Lung (tissue), 12 donors: Measurements from ENCODE around the gene ARHGEF2. TPM values are rescaled to one million over a fixed set of nuclear protein-coding genes. Genes with fewer than 3 reads are reported as not detected.

Experiments used
- ATAC-seq: fragments of 200-7000 bp; cut with Tn5 transposase; one replicate; pipeline ENCODE4 v1.9.1; 2020; ENCODE audit warnings: moderate number of reproducible peaks; ENCODE audit not compliant: insufficient read depth, low FRiP score
- DNase-seq, 3 donors: peaks; one replicate each; pipeline ENCODE4 v3.0.0-alpha.2; 2013 to 2017
- H3K27ac ChIP-seq, 2 donors: one replicate each; pipeline ENCODE4 v1.5.1; 2013; ENCODE audit warnings: mild to moderate bottlenecking in 2 of 2, moderate library complexity in 2 of 2, control low read depth in 1 of 2, inconsistent platforms in 1 of 2, low read depth in 1 of 2, low read length in 1 of 2
- H3K27me3 ChIP-seq, 3 donors: one replicate each; pipeline ENCODE4 v1.5.1; 2013; ENCODE audit warnings: low read length in 2 of 3; ENCODE audit not compliant: control insufficient read depth in 3 of 3, insufficient read depth in 3 of 3
- H3K36me3 ChIP-seq, 4 donors: one replicate each; pipeline ENCODE4 v1.5.1; 2013; ENCODE audit warnings: low read length in 4 of 4, mild to moderate bottlenecking in 1 of 4, moderate library complexity in 1 of 4; ENCODE audit not compliant: control insufficient read depth in 4 of 4, insufficient read depth in 4 of 4
- H3K4me1 ChIP-seq, 5 donors: one replicate each; pipeline ENCODE4 v1.5.1; 2013; ENCODE audit warnings: low read length in 5 of 5, mild to moderate bottlenecking in 2 of 5, moderate library complexity in 1 of 5; ENCODE audit not compliant: control insufficient read depth in 5 of 5, insufficient read depth in 5 of 5
- H3K4me3 ChIP-seq: one replicate; pipeline ENCODE4 v1.5.1; 2013; ENCODE audit warnings: mild to moderate bottlenecking, control low read depth, moderate library complexity
- H3K9ac ChIP-seq, 2 donors: one replicate each; pipeline ENCODE4 v1.5.1; 2013; ENCODE audit warnings: low read length in 2 of 2, control low read depth in 1 of 2; ENCODE audit not compliant: insufficient read depth in 1 of 2
- H3K9me3 ChIP-seq, 4 donors: one replicate each; pipeline ENCODE4 v1.5.1; 2013; ENCODE audit warnings: low read length in 3 of 4, mild to moderate bottlenecking in 1 of 4, moderate library complexity in 1 of 4; ENCODE audit not compliant: control insufficient read depth in 4 of 4, insufficient read depth in 3 of 4
- WGBS, 2 donors: extraction: QIAGEN DNeasy Blood & Tissue Kit; methylation state at CpG; one replicate each; pipeline ENCODE4 v1.1.7; 2013; 5-methylcytosine and 5-hydroxymethylcytosine counted together
- polyA plus RNA-seq, 2 donors: library from polyadenylated mRNA; stranded (reverse); fragments of 200-250 nt; gene quantifications; one replicate each; pipeline ENCODE4 v1.2.1, GENCODE V29; 2013
- total RNA-seq, 2 donors: library from RNA; depleted of rRNA in 1 of 2; stranded (reverse); fragments of >200 nt in 1 of 2; gene quantifications; one replicate each; pipeline ENCODE4 v1.2.1, GENCODE V29; 2014 to 2021
- TF ChIP-seq, protein P1 (sequence below): IDR thresholded peaks from 2 replicates; pipeline ENCODE4 v1.5.1; 2012; ENCODE audit warnings: mild to moderate bottlenecking; ENCODE audit errors: control extremely low read depth, extremely low read depth
- donor health status: control.
- donor health status: control.
- donor health status: Bipolar disorder and iron deficiency.
- donor health status: healthy.
- donor health status: DM: yes; HTN: yes; CAD: no.

Gene ARHGEF2
- total and polyA plus RNA-seq, 4 donors, result 72.0 to 289 (median 120) TPM

DNA sequence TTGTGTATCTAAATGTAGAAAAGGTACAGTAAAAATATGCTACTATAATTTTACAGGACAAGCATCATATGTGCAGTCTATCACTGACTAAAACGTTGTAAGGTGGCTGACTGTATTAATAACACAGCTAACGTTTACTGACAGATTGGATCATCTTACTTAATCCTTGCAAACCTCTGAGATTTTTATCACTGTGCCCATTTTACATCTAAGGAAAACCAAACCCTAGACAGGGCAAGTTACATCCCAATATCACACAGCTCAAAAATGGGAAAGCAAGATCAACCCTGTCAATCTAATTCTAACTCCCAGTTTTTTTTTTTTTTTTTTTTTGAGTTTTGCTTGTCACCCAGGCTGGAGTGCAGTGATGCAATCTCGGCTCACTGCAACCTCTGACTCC lies 59.7 kb downstream of the ARHGEF2 start:
- TF ChIP-seq, protein P1, sequence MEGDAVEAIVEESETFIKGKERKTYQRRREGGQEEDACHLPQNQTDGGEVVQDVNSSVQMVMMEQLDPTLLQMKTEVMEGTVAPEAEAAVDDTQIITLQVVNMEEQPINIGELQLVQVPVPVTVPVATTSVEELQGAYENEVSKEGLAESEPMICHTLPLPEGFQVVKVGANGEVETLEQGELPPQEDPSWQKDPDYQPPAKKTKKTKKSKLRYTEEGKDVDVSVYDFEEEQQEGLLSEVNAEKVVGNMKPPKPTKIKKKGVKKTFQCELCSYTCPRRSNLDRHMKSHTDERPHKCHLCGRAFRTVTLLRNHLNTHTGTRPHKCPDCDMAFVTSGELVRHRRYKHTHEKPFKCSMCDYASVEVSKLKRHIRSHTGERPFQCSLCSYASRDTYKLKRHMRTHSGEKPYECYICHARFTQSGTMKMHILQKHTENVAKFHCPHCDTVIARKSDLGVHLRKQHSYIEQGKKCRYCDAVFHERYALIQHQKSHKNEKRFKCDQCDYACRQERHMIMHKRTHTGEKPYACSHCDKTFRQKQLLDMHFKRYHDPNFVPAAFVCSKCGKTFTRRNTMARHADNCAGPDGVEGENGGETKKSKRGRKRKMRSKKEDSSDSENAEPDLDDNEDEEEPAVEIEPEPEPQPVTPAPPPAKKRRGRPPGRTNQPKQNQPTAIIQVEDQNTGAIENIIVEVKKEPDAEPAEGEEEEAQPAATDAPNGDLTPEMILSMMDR, result no peak
- no peaks in the 10 kb centered on the region for H3K4me1 ChIP-seq
- H3K27me3 ChIP-seq, result no peaks in the 10 kb centered on the region
- peaks cover 44 to 68% (median 58%) of the 10 kb centered on the region in 4 donors for H3K36me3 ChIP-seq
- H3K9ac ChIP-seq, result no peak overlapping the region
- no peak overlapping the region for H3K4me3 ChIP-seq
- H3K27ac ChIP-seq, result no peak overlapping the region
- ATAC-seq, result no peak
- WGBS, 2 donors, result 76 to 86% methylated on average over 3 of the region's 3 CpGs
- no peak for DNase-seq
- H3K9me3 ChIP-seq, result no peaks in the 10 kb centered on the region

DNA sequence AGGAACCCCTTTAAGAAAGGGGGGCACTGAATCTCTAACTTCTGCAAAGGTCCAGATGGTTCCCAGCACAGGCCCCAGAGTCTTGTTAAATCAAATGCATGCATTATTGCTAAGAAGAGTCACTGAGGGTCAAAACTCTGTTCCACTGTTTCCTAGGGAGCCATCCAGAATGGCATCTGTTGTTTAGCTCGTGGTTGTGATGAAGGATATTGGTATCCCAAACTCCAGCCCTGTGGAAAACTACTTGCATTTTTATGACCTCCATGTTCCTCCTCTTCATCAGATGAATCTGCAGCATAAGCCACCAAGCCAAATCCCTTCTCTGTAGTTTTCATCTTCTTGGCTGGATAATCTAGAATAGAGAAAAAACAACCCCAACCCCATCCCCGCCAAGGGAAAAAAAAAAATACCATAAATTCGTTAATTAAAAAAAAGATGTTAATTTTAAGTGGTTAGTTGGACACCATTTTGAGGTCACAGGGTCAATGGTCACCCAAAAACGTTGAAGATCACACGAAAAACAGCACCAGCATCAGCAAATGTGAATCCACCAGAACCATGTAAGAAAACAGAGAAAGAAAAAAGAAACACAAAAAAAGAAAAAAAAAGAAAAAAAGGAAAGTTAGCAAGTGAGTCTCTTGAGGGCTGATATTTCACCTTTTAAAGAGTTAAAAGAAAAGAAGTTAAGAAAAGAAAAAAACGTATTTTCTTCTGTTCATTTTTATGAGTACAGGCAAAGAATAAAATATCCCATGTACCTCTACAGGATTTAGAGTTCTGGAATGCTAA lies 64.2 kb downstream of the ARHGEF2 start:
- H3K9me3 ChIP-seq, result no peaks in the 10 kb centered on the region
- WGBS, 2 donors, result 79 to 86% methylated on average over 6 of the region's 6 CpGs
- ATAC-seq (no peak), DNase-seq (no peak)
- H3K4me1 ChIP-seq, result peaks cover 0 to 10% (median 1%) of the 10 kb centered on the region in 5 donors
- no peaks in the 10 kb centered on the region for H3K27me3 ChIP-seq
- no peak overlapping the region for H3K4me3 ChIP-seq
- no peak overlapping the region for H3K9ac ChIP-seq
- no peak overlapping the region for H3K27ac ChIP-seq
- TF ChIP-seq, protein P1, result no peak
- H3K36me3 ChIP-seq, result peaks cover 25 to 47% (median 41%) of the 10 kb centered on the region in 4 donors

DNA sequence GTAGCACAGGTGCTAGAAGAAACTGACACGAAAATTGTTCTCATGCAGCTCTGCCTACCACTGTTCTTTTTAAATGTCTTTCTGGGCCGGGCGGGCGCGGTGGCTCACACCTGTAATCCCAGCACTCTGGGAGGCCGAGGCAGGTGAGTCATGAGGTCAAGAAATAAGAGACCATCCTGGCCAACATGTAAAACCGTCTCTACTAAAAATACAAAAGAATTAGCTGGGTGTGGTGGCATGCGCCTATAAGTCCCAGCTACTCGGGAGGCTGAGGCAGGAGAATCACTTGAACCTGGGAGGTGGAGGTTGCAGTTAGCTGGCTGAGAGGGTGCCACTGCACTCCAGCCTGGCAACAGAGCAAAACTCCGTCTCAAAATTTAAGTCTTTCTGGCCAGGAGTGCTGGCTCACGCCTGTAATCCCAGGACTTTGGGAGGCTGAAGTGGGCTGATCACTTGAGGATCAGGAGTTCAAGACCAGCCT lies 66.3 kb downstream of the ARHGEF2 start:
- H3K27ac ChIP-seq, result peak overlapping the region; percentile 77 to 84
- H3K9ac ChIP-seq, result peak overlapping the region in 1 of 2 donors; percentile 89
- no peak overlapping the region for H3K4me3 ChIP-seq
- ATAC-seq (no peak), DNase-seq (no peak)
- no peaks in the 10 kb centered on the region for H3K9me3 ChIP-seq
- TF ChIP-seq, protein P1, result no peak
- peaks cover 21 to 40% (median 31%) of the 10 kb centered on the region in 4 donors for H3K36me3 ChIP-seq
- WGBS, 2 donors, result 79 to 89% methylated on average over 11 of the region's 11 CpGs
- peaks cover 0 to 10% (median 1%) of the 10 kb centered on the region in 5 donors for H3K4me1 ChIP-seq
- no peaks in the 10 kb centered on the region for H3K27me3 ChIP-seq
